BLaER1 treated with 17β-estradiol and CSF1 and Interleukin-3, amounts not matched to agents 10 nM and 100 nM (cell line): ENCODE results near the gene CEP128.
"Not testable (repeated sequence)": the region's sequence is repeated elsewhere in the genome, so short reads cannot be mapped to it uniquely, and the experiment has no call there.

Source experiments
- H3K27ac ChIP-seq, 11 experiments: shearing (Covaris generic); formaldehyde crosslinking; 2 replicates each; pipeline ENCODE4 v1.8.1; 2022
- H3K27me3 ChIP-seq, 11 experiments: shearing (Covaris generic); formaldehyde crosslinking; 2 replicates each; pipeline ENCODE4 v1.8.1; 2022
- H3K36me3 ChIP-seq, 11 experiments: shearing (Covaris generic); formaldehyde crosslinking; 2 replicates each; pipeline ENCODE4 v1.8.1; 2022
- H3K4me1 ChIP-seq, 10 experiments: shearing (Covaris generic); formaldehyde crosslinking; 2 replicates each; pipeline ENCODE4 v1.8.1; 2022
- H3K4me2 ChIP-seq, 11 experiments: shearing (Covaris generic); formaldehyde crosslinking; 2 replicates each; pipeline ENCODE4 v1.8.1; 2022
- H3K4me3 ChIP-seq, 10 experiments: shearing (Covaris generic); formaldehyde crosslinking; 2 replicates each; pipeline ENCODE4 v1.8.1; 2022
- H3K9ac ChIP-seq, 11 experiments: shearing (Covaris generic); formaldehyde crosslinking; 2 replicates each; pipeline ENCODE4 v1.8.1; 2022
- H3K9me3 ChIP-seq, 11 experiments: shearing (Covaris generic); formaldehyde crosslinking; replicated peaks in 1 of 11; 2 replicates each; pipeline ENCODE4 v1.8.1; 2022
- H4K20me1 ChIP-seq, 11 experiments: shearing (Covaris generic); formaldehyde crosslinking; 2 replicates each; pipeline ENCODE4 v1.8.1; 2022
- Cebpa-rat ChIP-seq, 11 experiments: shearing (Covaris generic); IDR thresholded peaks; 2 replicates each; pipeline ENCODE4 v1.8.1; 2022

CEP128 gene

DNA sequence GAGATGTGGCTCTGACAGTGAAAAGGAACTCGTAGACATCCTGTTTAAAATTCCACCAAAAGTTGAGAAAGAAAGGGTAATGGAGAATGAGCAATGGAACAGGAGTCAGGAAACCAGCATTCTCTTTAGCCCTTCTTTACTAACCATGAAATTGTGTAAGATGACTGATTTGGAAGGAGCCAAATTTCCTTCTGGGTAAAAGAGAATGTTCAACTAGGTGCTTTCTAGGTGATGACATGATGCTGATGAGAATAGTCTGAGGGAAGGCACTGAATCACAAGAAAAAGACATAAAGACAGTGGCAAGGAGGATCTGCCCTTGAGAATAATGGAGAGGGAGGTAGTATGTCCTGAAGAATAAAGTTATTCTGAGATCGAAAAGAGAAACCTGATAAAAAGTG, 16.1 kb upstream of the CEP128 start:
- Histone ChIP-seq H3K9ac (no peak overlapping the region), H3K4me3 (no peak overlapping the region), H3K36me3 (no peaks in the 10 kb centered on the region), H4K20me1 (no peaks in the 10 kb centered on the region), H3K4me2 (peak overlapping the region in 9 of 11 experiments; percentile 37 to 99 (median 77); a peak in 13 of 22 replicates), H3K4me1 (peaks cover 23 to 61% (median 48%) of the 10 kb centered on the region in 10 experiments), H3K27me3 (no peaks in the 10 kb centered on the region), H3K9me3 (no peaks in the 10 kb centered on the region), H3K27ac (peak overlapping the region in 4 of 11 experiments; percentile 8 to 83 (median 55); a peak in 6 of 22 replicates)
- no peak for TF ChIP-seq Cebpa-rat (IDR thresholded peaks at IDR 0.05)

DNA sequence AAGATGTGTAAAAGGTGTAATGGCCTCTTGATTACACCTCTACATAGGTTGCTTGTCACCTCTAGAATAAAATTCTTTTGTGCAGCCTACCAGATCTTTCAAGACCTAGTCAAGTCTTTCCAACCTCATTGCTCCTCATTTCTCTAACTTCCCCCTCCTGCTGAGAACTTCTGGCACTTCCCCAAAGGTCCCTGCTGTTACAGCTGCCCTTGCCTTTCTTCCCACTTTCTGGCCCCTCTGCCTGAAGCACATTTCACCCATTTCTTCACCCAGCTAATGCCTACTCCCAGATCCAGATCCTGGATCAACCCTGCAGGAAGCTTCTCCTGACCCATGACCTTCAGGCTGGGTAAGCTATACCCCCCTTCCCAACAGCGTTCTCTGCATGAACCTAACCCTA, 15.4 kb upstream of the CEP128 start:
- H3K36me3 ChIP-seq, result no peaks in the 10 kb centered on the region
- no peak for TF ChIP-seq Cebpa-rat (IDR thresholded peaks at IDR 0.05)
- H3K4me2 ChIP-seq, result peak overlapping the region; percentile 36 to 99 (median 76); a peak in 20 of 22 replicates
- no peaks in the 10 kb centered on the region for H3K9me3 ChIP-seq
- H4K20me1 ChIP-seq, result no peaks in the 10 kb centered on the region
- peak overlapping the region in 5 of 11 experiments; percentile 8 to 83 (median 30); a peak in 7 of 22 replicates for H3K27ac ChIP-seq
- peaks cover 23 to 61% (median 48%) of the 10 kb centered on the region in 10 experiments for H3K4me1 ChIP-seq
- H3K27me3 ChIP-seq, result no peaks in the 10 kb centered on the region
- no peak overlapping the region for H3K4me3 ChIP-seq
- H3K9ac ChIP-seq, result no peak overlapping the region

DNA sequence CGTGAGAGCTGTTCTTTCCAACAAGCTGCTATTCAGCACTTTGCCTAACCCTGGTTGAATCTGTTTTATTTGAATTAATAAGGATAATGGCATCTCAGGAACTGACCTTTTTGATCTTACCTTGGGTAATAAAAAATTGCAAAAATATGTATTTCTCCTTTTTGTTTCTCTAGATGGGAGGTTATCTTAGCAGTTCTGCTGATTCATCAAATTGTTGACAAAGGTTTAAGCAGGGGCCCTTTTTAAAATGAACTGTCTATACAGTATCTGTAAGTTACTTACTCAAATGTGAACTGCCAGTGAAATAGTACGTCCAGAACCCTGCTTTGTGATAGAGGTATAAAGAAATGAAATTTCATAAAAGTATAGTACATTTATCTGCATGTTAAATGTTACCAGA, 14.6 kb upstream of the CEP128 start:
- Histone ChIP-seq H4K20me1 (no peaks in the 10 kb centered on the region), H3K4me2 (peak overlapping the region in 10 of 11 experiments; percentile 87 to 99 (median 96); a peak in 12 of 22 replicates), H3K27ac (no peak overlapping the region), H3K4me1 (peaks cover 23 to 61% (median 48%) of the 10 kb centered on the region in 10 experiments), H3K9me3 (no peaks in the 10 kb centered on the region), H3K4me3 (no peak overlapping the region), H3K36me3 (no peaks in the 10 kb centered on the region), H3K9ac (no peak overlapping the region), H3K27me3 (no peaks in the 10 kb centered on the region)
- TF ChIP-seq Cebpa-rat (IDR thresholded peaks at IDR 0.05), result no peak

DNA sequence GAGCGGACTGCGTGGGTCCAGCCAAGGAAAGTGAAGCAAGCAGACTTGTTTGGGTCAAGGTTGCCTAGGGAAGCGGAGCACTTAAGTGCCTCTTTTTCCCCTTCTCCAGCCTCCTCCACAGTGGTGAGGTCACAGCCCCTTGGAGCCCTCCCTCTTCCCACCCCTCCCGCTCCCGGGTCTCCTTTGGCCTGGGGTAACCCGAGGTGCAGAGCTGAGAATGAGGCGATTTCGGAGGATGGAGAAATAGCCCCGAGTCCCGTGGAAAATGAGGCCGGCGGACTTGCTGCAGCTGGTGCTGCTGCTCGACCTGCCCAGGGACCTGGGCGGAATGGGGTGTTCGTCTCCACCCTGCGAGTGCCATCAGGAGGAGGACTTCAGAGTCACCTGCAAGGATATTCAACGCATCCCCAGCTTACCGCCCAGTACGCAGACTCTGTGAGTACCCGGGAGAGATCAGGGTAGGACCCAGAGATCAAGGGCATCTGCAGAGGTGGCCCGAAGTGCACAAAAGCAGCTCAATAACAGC, 13.9 kb upstream of the CEP128 start, which contains the start of gene TSHR:
Gene TSHR (plus strand): TSS at position 206 of the 526 bp plus-strand sequence. CDS start 60 bp downstream, at position 266.
- Histone ChIP-seq H3K27ac (peak within 1 kb of the TSS in 7 of 11 experiments; percentile 45 to 75 (median 58); a peak in 10 of 22 replicates), H3K36me3 (no peaks in the 10 kb centered on the region), H4K20me1 (no peaks in the 10 kb centered on the region), H3K27me3 (no peaks in the 10 kb centered on the region), H3K4me2 (peak within 1 kb of the TSS; percentile 87 to 99 (median 97)), H3K4me1 (peaks cover 23 to 55% (median 47%) of the 10 kb centered on the region in 10 experiments), H3K9ac (peak within 1 kb of the TSS; percentile 64 to 82 (median 69); a peak in 20 of 22 replicates), H3K4me3 (peak within 1 kb of the TSS; percentile 53 to 70 (median 60)), H3K9me3 (no peaks in the 10 kb centered on the region)
- TF ChIP-seq Cebpa-rat (IDR thresholded peaks at IDR 0.05), result no peak

DNA sequence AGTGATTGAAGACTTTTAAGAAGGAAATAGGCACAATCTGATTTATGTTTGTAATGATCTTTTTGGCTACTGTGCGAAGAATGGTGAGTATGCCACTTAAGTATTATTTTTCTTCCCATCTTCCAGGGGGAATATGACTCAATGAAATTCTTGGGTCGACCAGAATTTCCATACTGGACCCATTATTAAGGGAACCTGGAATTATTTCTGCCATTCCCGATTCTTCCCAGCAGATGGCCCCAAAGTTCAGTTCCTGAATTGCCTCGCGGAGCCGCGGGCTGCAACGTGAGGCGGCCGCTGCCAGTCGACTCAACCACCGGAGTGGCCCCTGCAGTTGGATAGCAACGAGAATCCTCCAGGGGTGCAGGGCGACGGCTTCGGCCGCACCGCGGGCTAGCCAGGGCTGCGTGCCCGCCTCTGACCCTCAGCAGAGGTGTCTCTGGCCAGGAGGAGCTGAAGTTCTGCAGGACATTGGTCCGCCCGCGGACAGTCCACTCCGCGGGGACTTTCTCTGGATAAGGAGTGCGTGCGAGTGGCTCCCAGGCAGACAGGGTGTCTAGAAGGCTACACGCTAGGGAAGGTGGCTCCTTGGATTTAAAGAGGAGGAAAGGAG, 13.3 kb upstream of the CEP128 start:
- Histone ChIP-seq H3K27ac (peak overlapping the region in 7 of 11 experiments; percentile 45 to 75 (median 58); a peak in 10 of 22 replicates), H3K4me2 (peak overlapping the region; percentile 87 to 99 (median 97)), H3K27me3 (no peaks in the 10 kb centered on the region), H3K4me3 (peak overlapping the region; percentile 53 to 70 (median 60)), H3K9ac (peak overlapping the region; percentile 64 to 82 (median 69); a peak in 20 of 22 replicates), H3K36me3 (no peaks in the 10 kb centered on the region), H4K20me1 (no peaks in the 10 kb centered on the region), H3K4me1 (peaks cover 23 to 48% (median 42%) of the 10 kb centered on the region in 10 experiments), H3K9me3 (no peaks in the 10 kb centered on the region)
- no peak for TF ChIP-seq Cebpa-rat (IDR thresholded peaks at IDR 0.05)

DNA sequence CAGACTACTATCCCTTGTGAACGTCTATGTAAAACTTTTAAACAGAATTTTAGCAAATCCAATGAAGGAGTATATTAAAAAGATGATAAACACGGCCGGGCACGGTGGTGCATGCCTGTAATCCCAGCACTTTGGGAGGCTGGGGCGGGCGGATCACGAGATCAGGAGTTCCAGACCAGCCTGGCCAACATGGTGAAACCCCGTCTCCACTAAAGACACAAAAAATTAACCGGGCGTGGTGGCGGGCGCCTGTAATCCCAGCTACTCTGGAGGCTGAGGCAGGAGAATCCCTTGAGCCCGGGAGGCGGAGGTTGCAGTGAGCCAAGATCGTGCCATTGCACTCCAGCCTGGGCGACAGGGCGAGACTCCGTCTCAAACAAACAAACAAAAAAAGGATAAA, 11.7 kb upstream of the CEP128 start:
- H4K20me1 ChIP-seq, H3K9ac ChIP-seq, H3K27me3 ChIP-seq, H3K27ac ChIP-seq, H3K9me3 ChIP-seq, H3K4me3 ChIP-seq, H3K36me3 ChIP-seq, H3K4me2 ChIP-seq: not testable (repeated sequence)
- H3K4me1 ChIP-seq, result peaks cover 11 to 32% (median 26%) of the 10 kb centered on the region in 10 experiments

DNA sequence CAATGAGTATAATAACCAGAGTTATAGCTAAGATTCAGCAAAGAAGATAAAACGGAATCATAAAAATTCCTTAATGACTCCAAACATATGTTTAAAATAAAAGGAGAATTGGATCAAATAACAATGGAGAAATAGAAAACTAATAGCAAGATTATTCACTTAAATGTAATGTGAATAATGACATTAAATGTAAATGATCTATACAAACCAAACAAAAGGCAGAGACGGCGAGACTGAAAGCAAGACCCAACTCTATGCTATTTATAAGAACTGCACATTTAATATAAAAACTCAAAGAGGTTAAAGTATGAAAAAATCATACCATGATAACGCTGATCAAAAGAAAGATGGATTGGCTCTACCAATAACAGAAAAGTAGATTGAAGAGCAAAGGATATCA, 10.0 kb upstream of the CEP128 start:
- H4K20me1 ChIP-seq, result no peaks in the 10 kb centered on the region
- H3K9ac ChIP-seq, result no peak overlapping the region
- no peaks in the 10 kb centered on the region for H3K27me3 ChIP-seq
- no peak overlapping the region for H3K27ac ChIP-seq
- no peak overlapping the region for H3K4me2 ChIP-seq
- H3K4me1 ChIP-seq, result peaks cover 2 to 15% (median 10%) of the 10 kb centered on the region in 10 experiments; a peak in 19 of 20 replicates
- H3K4me3 ChIP-seq, result no peak overlapping the region
- H3K9me3 ChIP-seq, result no peaks in the 10 kb centered on the region
- H3K36me3 ChIP-seq, result no peaks in the 10 kb centered on the region
- TF ChIP-seq Cebpa-rat (IDR thresholded peaks at IDR 0.05), result no peak

DNA sequence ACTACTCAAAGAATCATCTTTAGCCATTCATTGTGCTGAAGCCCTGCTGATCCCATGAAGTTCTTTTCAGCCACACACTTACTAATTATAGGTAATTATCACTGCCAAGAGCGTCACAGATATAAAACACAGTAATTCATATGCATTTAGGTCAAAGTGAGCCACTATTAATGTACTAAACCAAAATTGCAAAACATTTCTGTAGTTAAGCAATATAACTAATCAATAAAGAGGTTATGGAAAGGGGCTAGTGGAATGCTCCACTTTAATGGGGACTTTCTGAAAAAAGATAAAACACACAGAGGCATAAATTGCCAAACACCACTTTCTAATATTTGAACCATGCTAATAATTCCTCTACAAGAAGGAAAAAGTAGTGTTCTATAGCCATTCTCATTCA, 6.8 kb upstream of the CEP128 start:
- no peak for TF ChIP-seq Cebpa-rat (IDR thresholded peaks at IDR 0.05)
- H3K4me2 ChIP-seq, result no peak overlapping the region
- no peak overlapping the region for H3K9ac ChIP-seq
- H3K4me1 ChIP-seq, result no peaks in the 10 kb centered on the region
- H3K4me3 ChIP-seq, result no peak overlapping the region
- no peaks in the 10 kb centered on the region for H3K36me3 ChIP-seq
- no peak overlapping the region for H3K27ac ChIP-seq
- no peaks in the 10 kb centered on the region for H3K27me3 ChIP-seq
- H4K20me1 ChIP-seq, result no peaks in the 10 kb centered on the region
- no peaks in the 10 kb centered on the region for H3K9me3 ChIP-seq

DNA sequence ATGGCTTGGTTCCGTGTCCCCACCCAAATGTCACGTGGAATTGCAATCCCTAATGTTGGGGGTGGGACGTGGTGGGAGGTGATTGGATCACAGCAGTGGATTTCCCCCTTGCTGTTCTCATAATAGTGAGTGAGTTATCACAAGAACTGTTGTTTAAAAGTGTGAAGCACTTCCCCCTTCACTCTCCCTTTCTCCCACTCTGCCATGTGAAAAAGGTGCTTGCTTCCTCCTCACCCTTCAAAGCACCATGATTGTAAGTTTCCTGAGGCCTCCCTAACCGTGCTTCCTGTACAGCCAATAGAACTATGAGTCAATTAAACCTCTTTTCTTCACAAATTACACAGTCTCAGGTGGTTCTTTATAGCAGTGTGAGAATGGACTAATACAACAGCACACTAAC, 5.3 kb upstream of the CEP128 start:
- no peak for TF ChIP-seq Cebpa-rat (IDR thresholded peaks at IDR 0.05)
- Histone ChIP-seq H3K27ac (no peak overlapping the region), H3K4me1 (peaks cover 7 to 11% (median 10%) of the 10 kb centered on the region in 10 experiments; a peak in 19 of 20 replicates), H3K36me3 (no peaks in the 10 kb centered on the region), H3K27me3 (no peaks in the 10 kb centered on the region), H3K9ac (no peak overlapping the region), H4K20me1 (no peaks in the 10 kb centered on the region), H3K9me3 (no peaks in the 10 kb centered on the region), H3K4me2 (no peak overlapping the region), H3K4me3 (no peak overlapping the region)
